ENCODE measurements around the gene MAP4K3.

- TF ChIP-seq ZNF764 (CRISPR knock-in tag; IDR thresholded peaks at IDR 0.05; ENCODE audit: low read depth) = no peak
- TF ChIP-seq RNF2 (IDR thresholded peaks at IDR 0.05) = no peak
- TF ChIP-seq FOXA1 (IDR thresholded peaks at IDR 0.05; ENCODE audit: borderline replicate concordance) = no peak
- TF ChIP-seq TCF3 (CRISPR knock-in tag; IDR thresholded peaks at IDR 0.05) = no peak
- no peak for TF ChIP-seq NR2C2 (CRISPR knock-in tag; IDR thresholded peaks at IDR 0.05)
- TF ChIP-seq NR2C2 (tag; IDR thresholded peaks at IDR 0.05) = no peak
- TF ChIP-seq JUN (IDR thresholded peaks at IDR 0.05; ENCODE audit: borderline replicate concordance, low read depth, low read length) = no peak
- no peak for TF ChIP-seq JUN (CRISPR knock-in tag; IDR thresholded peaks at IDR 0.05; ENCODE audit: borderline replicate concordance)
- TF ChIP-seq POU5F1 (IDR thresholded peaks at IDR 0.05; ENCODE audit: borderline replicate concordance, low read depth, low read length, partially characterized antibody) = no peak
These were observed 130.5 kb downstream of the MAP4K3 start for GRCh38 chr2:39306626-39307025.
